Bronchial epithelial cell (primary cell): Measurements from ENCODE around the gene TENT4A. TPM values are rescaled to one million over a fixed set of nuclear protein-coding genes. Genes with fewer than 3 reads are reported as not detected.
"Not testable (repeated sequence)": the region's sequence is repeated elsewhere in the genome, so short reads cannot be mapped to it uniquely, and the experiment has no call there.

Experiments used
- DNase-seq: peaks from one replicate; pipeline ENCODE4 v3.0.0-alpha.2; 2010; ENCODE audit warnings: low read depth
- FAIRE-seq: peaks from 2 replicates; lab custom pipeline; 2011; peaks lifted over from hg19 to GRCh38; lab: Jason Lieb, UNC
- H3K27me3 ChIP-seq: 2 replicates; pipeline ENCODE4 v1.5.1; 2011; ENCODE audit warnings: low read length; ENCODE audit not compliant: control insufficient read depth, insufficient read depth
- H3K36me3 ChIP-seq: 2 replicates; pipeline ENCODE4 v1.5.1; 2011; ENCODE audit warnings: low read length; ENCODE audit not compliant: control insufficient read depth, insufficient read depth
- H3K4me3 ChIP-seq: 2 replicates; pipeline ENCODE4 v1.5.1; 2011; ENCODE audit warnings: mild to moderate bottlenecking, low read depth, low read length, control low read depth
- CTCF ChIP-seq: IDR thresholded peaks from 2 replicates; pipeline ENCODE4 v1.5.1; 2011; ENCODE audit warnings: mild to moderate bottlenecking, moderate library complexity, low read length, control low read depth, inconsistent platforms; ENCODE audit not compliant: insufficient read depth, severe bottlenecking
- total RNA-seq: library from RNA; depleted of rRNA; stranded (reverse); fragments of >200 nt; gene quantifications from 2 replicates; pipeline ENCODE4 v1.2.1, GENCODE V29; 2014

The TENT4A gene
- 6.8 and 7.9 TPM in 2 replicates for total RNA-seq

GRCh38 chr5:6713274-6714225 lies at the start of gene TENT4A:
Gene TENT4A (plus strand): TSS chr5:6713432. CDS start chr5:6713984, 552 bp downstream.
- no peak for TF ChIP-seq CTCF
- DNase-seq, result no peak
- Histone ChIP-seq H3K27me3 (no peaks in the 10 kb centered on the region), H3K36me3 (peaks cover 3% of the 10 kb centered on the region), H3K4me3 (peak within 1 kb of the TSS; percentile 79)
- no peak for FAIRE-seq

GRCh38 chr5:6666762-6667161 lies 46.5 kb upstream of the TENT4A start:
- no peak overlapping the region for H3K4me3 ChIP-seq
- DNase-seq, result no peak
- no peaks in the 10 kb centered on the region for H3K27me3 ChIP-seq
- peaks cover 16% of the 10 kb centered on the region for H3K36me3 ChIP-seq
- no peak for FAIRE-seq
- TF ChIP-seq CTCF, result no peak

- no peak for FAIRE-seq
- no peak for DNase-seq
- Histone ChIP-seq H3K27me3 (no peaks in the 10 kb centered on the region), H3K36me3 (peaks cover 16% of the 10 kb centered on the region), H3K4me3 (no peak overlapping the region)
- no peak for TF ChIP-seq CTCF
Measured at GRCh38 chr5:6667648-6668047, 45.6 kb upstream of the TENT4A start.

- H3K27me3 ChIP-seq, H3K4me3 ChIP-seq, DNase-seq: not testable (repeated sequence)
- peak; percentile 62 for FAIRE-seq
- H3K36me3 ChIP-seq, result peaks cover 14% of the 10 kb centered on the region
Measured at GRCh38 chr5:6668717-6669116, 44.5 kb upstream of the TENT4A start.

GRCh38 chr5:6673031-6673430 lies 40.2 kb upstream of the TENT4A start:
- H3K4me3 ChIP-seq, result no peak overlapping the region
- FAIRE-seq (no peak), DNase-seq (no peak)
- peaks cover 7% of the 10 kb centered on the region for H3K36me3 ChIP-seq
- no peak for TF ChIP-seq CTCF
- no peaks in the 10 kb centered on the region for H3K27me3 ChIP-seq

- FAIRE-seq (no peak), DNase-seq (no peak)
- TF ChIP-seq CTCF, result no peak
- H3K4me3 ChIP-seq, result no peak overlapping the region
- peaks cover 7% of the 10 kb centered on the region for H3K36me3 ChIP-seq
- no peaks in the 10 kb centered on the region for H3K27me3 ChIP-seq
Measured at GRCh38 chr5:6673963-6674362, 39.3 kb upstream of the TENT4A start.
